Mucosa of rectum (tissue), 2 donors: ENCODE measurements around the gene DALRD3.

Source experiments
- H3K27ac ChIP-seq, 2 donors: one replicate each; pipeline ENCODE4 v1.7.0; 2013; ENCODE audit warnings: inconsistent platforms in 2 of 2, low read depth in 2 of 2, low read length in 2 of 2
- H3K27me3 ChIP-seq, 2 donors: one replicate each; pipeline ENCODE4 v1.7.0; 2013; ENCODE audit warnings: low read length in 2 of 2; ENCODE audit not compliant: control insufficient read depth in 2 of 2, insufficient read depth in 2 of 2
- H3K36me3 ChIP-seq, 2 donors: one replicate each; pipeline ENCODE4 v1.7.0; 2013; ENCODE audit warnings: low read length in 2 of 2; ENCODE audit not compliant: control insufficient read depth in 2 of 2, insufficient read depth in 2 of 2
- H3K4me1 ChIP-seq, 2 donors: one replicate each; pipeline ENCODE4 v1.7.0; 2013; ENCODE audit warnings: low read length in 2 of 2, mild to moderate bottlenecking in 1 of 2; ENCODE audit not compliant: control insufficient read depth in 2 of 2, insufficient read depth in 2 of 2
- H3K4me3 ChIP-seq, 2 donors: one replicate each; pipeline ENCODE4 v1.7.0; 2013; ENCODE audit warnings: low read length in 2 of 2
- H3K9ac ChIP-seq, 2 donors: one replicate each; pipeline ENCODE4 v1.7.0; 2013; ENCODE audit warnings: low read length in 2 of 2, low read depth in 1 of 2, mild to moderate bottlenecking in 1 of 2
- H3K9me3 ChIP-seq, 2 donors: one replicate each; pipeline ENCODE4 v1.7.0; 2013; ENCODE audit warnings: low read length in 2 of 2; ENCODE audit not compliant: control insufficient read depth in 2 of 2
- donor health status: healthy.
- donor health status: Normal muscosa, but diverticular disease.

Gene DALRD3

DNA sequence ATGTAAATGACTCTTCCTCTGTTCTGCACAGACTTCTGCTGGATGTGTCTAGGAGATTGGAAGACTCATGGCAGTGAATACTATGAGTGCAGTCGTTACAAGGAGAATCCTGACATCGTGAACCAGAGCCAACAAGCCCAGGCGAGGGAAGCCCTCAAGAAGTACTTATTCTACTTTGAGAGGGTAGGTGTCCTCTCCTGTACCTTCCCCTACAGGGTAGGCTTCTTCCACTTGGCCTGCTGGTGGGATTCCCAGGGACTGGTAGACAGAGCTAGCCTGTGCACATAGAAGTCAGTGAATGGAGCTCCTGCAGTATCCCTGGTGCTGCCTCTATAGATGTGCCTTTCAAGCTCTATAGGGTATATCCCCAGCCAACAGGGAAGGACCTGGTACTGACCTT is 38.9 kb downstream of the DALRD3 start:
- no peak overlapping the region for H3K27ac ChIP-seq
- H3K4me3 ChIP-seq, result no peak overlapping the region
- no peaks in the 10 kb centered on the region for H3K4me1 ChIP-seq
- H3K27me3 ChIP-seq, result no peaks in the 10 kb centered on the region
- no peak overlapping the region for H3K9ac ChIP-seq
- peaks cover 53 to 80% of the 10 kb centered on the region in 2 donors for H3K36me3 ChIP-seq
- no peaks in the 10 kb centered on the region for H3K9me3 ChIP-seq

DNA sequence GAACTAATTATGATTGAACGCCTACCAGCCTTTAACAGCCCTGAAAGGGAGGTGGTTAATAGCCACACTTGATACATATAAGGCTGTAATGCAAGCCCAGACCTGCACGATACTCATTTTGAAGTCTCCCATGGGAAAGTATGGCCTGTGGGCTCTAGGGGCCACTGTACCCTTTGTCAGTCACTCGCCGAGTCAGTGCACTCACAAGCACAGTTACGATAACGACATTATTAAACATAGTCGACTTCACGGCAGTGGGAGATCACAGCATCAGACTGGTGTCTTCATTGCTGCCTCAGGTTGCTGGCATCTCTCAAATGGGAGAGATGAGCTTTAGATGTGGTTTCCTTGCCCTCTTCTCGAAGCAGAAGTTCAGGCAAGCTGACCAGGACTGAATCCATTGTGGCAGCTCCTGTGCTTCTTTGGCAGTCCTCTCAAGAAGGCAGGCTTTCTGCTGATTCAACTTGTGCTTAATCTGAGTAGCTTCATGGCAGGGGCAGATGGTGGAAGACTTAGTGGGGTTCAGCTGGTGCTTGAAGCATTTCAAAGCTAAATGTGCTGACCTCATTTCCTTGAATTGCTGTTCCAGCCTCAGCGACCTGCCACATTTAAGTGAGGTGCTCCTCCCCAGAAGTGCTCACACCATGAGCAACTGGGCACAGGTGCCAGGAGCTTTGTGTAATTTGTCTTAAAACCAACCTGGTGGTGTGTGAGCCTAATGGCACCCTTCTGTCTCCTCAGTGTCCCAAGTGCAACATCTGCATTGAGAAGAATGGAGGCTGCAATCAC is 44.1 kb downstream of the DALRD3 start:
- Histone ChIP-seq H3K4me1 (no peaks in the 10 kb centered on the region), H3K27me3 (no peaks in the 10 kb centered on the region), H3K9me3 (no peaks in the 10 kb centered on the region), H3K36me3 (peaks cover 60 to 76% of the 10 kb centered on the region in 2 donors), H3K4me3 (no peak overlapping the region), H3K27ac (no peak overlapping the region), H3K9ac (no peak overlapping the region)

DNA sequence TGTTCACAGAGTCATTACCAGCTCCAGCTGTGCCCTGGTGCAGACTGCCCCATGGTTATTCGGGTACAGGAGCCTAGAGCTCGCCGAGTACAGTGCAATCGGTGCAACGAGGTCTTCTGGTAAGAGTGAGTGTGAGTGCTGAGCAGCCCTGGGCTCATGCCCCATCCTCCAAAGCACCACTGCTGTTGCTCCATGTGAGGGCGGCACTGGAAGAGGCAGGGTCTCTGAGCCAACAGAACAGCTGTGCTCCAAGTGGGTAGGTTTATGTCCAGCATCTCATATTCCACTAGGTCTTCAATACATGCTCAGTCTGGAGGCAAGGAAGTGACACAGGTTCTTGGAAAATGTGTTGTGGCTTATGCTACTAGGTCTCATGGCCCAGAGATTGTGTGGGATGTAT is 47.8 kb downstream of the DALRD3 start:
- Histone ChIP-seq H3K4me3 (no peak overlapping the region), H3K27ac (no peak overlapping the region), H3K36me3 (peaks cover 62 to 69% of the 10 kb centered on the region in 2 donors), H3K4me1 (peaks cover 8 to 19% of the 10 kb centered on the region in 2 donors), H3K27me3 (no peaks in the 10 kb centered on the region), H3K9ac (no peak overlapping the region), H3K9me3 (no peaks in the 10 kb centered on the region)

DNA sequence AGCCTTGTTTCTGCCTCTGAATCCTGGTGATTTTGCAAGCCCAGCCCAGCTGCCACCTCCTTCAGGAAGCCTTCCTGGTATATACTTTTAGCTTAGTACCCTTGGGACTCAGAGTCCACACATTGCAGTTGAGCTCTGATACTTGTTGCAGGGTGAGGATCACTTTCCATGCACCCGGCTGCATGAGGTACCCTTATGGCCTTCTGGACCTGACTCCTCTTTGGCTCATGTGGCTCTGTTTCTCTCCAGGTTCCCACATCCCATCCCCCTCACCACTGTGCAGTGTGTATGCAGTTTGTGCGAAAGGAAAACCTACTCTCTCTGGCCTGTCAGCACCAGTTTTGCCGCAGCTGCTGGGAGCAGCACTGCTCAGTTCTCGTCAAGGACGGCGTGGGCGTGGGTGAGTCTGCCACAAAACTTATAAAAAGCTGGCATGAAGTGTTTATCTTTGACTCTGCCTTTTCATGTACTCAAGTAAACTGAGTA is 51.5 kb downstream of the DALRD3 start:
- H3K4me3 ChIP-seq, result peak overlapping the region; percentile 34 to 42
- H3K27me3 ChIP-seq, result no peaks in the 10 kb centered on the region
- peaks cover 8 to 22% of the 10 kb centered on the region in 2 donors for H3K4me1 ChIP-seq
- peaks cover 48 to 49% of the 10 kb centered on the region in 2 donors for H3K36me3 ChIP-seq
- no peaks in the 10 kb centered on the region for H3K9me3 ChIP-seq
- peak overlapping the region; percentile 13 to 35 for H3K27ac ChIP-seq
- no peak overlapping the region for H3K9ac ChIP-seq

DNA sequence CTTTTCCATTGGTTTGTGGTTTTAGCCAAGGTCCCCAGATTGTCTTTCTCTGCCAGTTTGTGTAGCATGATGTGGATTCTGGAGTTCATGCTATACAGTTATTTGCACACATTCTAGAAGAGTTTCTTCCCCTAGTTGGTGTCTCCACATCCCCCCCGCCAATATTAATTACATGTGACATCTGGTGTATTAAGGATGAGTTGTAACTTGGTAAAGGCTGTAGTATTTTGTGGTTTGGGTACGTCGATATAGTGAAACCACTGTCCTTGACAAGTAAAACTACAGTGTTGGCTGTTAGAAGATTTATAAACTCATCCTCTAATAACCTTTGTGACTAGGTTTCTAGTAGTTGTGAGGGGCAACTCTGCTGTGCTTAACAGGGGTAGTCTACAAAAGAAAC is 52.0 kb downstream of the DALRD3 start:
- Histone ChIP-seq H3K36me3 (peaks cover 44 to 46% of the 10 kb centered on the region in 2 donors), H3K4me1 (peaks cover 8 to 22% of the 10 kb centered on the region in 2 donors), H3K9me3 (no peaks in the 10 kb centered on the region), H3K9ac (peak overlapping the region in 1 of 2 donors; percentile 3), H3K27me3 (no peaks in the 10 kb centered on the region), H3K27ac (peak overlapping the region; percentile 13 to 35), H3K4me3 (no peak overlapping the region)
